ENCODE data around the gene C20orf202. TPM values are rescaled to one million over a fixed set of nuclear protein-coding genes. Genes with fewer than 3 reads are reported as not detected.
A peak's percentile ranks its signal among the peaks of the same experiment; 100 is the strongest.

Gene C20orf202
- total and polyA plus RNA-seq, 9 of the 15 experiments (the other 6 are each of a cell fraction or from before 2014, with no cell fraction given) = 0.03 to 0.24 (median 0.15) TPM; not detected in 4

DNA sequence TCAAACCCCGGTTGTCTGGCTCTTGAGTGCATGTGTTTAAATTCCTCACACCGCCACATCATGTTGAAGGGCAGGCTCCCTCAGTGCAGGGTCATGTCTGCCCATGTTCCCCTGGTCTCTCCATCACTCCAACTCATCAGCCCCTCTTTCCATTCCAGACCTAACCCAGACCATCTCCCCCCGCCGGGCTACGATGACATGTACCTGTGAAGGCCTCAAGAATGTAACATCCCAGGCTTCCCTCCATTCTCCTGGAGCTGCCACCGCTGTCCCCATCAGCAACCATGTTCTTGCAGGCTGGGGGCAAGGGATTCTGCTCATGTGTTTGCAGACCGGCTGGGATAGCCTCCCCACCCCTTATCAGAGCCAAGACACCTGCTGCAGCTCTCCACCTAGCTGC, 38.4 kb upstream of the C20orf202 start:
- Histone ChIP-seq H3K9me1 (ENCODE audit: control insufficient read depth, insufficient read depth, low read length) (no peaks in the 10 kb centered on the region), H3K4me3 (no peak overlapping the region), H3K9ac (ENCODE audit: insufficient read depth in 1 of 2, low read depth in 2 of 2, low read length in 2 of 2) (peak overlapping the region in 1 of 2 experiments; percentile 40; a peak in 1 of 4 replicates), H3K27me3 (ENCODE audit: control insufficient read depth in 2 of 2, insufficient read depth in 2 of 2, low read length in 2 of 2) (no peaks in the 10 kb centered on the region), H3K79me2 (ENCODE audit: control insufficient read depth, insufficient read depth, low read length) (no peaks in the 10 kb centered on the region), H3K9me3 (replicated peaks; ENCODE audit: control insufficient read depth, insufficient read depth, low read depth, low read length) (no peaks in the 10 kb centered on the region), H2AFZ (ENCODE audit: low read depth, low read length) (no peak overlapping the region), H3K36me3 (ENCODE audit: control insufficient read depth, insufficient read depth, low read length) (peaks cover 81% of the 10 kb centered on the region; the same call in 2 of the 3 replicates), H3K27ac (ENCODE audit: extremely low read depth, low read depth, low read length) (no peak overlapping the region), H3K4me1 (replicated peaks in 1 of 2; ENCODE audit: control insufficient read depth in 2 of 2, insufficient read depth in 2 of 2, low read length in 2 of 2) (no peaks in the 10 kb centered on the region), H3K4me2 (ENCODE audit: insufficient read depth, low read length) (no peak overlapping the region), H4K20me1 (replicated peaks; ENCODE audit: control insufficient read depth, insufficient read depth, low read length) (0 out of 2 replicates have a peak, but pooled peaks cover under 1% of the 10 kb centered on the region)
- WGBS (ENCODE audit: insufficient coverage, low coverage, missing lambda C conversion rate) = 88% methylated on average over 6 of the region's 7 CpGs
- ChIA-PET POLR2A (no interaction called here), CTCF (ENCODE audit: low intra/inter-chr PET ratio) (no interaction called here)
- in situ Hi-C loops (cut with MboI) (no loop called here), intact Hi-C loops (cut with micrococcal nuclease) (no loop called here)
- TF ChIP-seq, protein P1, sequence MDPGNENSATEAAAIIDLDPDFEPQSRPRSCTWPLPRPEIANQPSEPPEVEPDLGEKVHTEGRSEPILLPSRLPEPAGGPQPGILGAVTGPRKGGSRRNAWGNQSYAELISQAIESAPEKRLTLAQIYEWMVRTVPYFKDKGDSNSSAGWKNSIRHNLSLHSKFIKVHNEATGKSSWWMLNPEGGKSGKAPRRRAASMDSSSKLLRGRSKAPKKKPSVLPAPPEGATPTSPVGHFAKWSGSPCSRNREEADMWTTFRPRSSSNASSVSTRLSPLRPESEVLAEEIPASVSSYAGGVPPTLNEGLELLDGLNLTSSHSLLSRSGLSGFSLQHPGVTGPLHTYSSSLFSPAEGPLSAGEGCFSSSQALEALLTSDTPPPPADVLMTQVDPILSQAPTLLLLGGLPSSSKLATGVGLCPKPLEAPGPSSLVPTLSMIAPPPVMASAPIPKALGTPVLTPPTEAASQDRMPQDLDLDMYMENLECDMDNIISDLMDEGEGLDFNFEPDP (CRISPR knock-in tag; IDR thresholded peaks at IDR 0.05) = no peak
- TF ChIP-seq TCF3 (CRISPR knock-in tag; IDR thresholded peaks at IDR 0.05) (0 out of 2 replicates have a peak, but pooled peaks have one; percentile 21), RCOR1 (IDR thresholded peaks at IDR 0.05; ENCODE audit: borderline replicate concordance in 1 of 2, low read depth in 2 of 2, low read length in 2 of 2) (0 out of 4 replicates have a peak, but pooled peaks of 1 of the 2 experiments have one; percentile 30)
- TSS peak; percentile 70 for BruUV-seq (replicated peaks)
- DNase-seq (ENCODE audit: extremely low read depth in 1 of 4, low spot score in 3 of 4) (no peak), FAIRE-seq (no peak), ATAC-seq (no peak)

DNA sequence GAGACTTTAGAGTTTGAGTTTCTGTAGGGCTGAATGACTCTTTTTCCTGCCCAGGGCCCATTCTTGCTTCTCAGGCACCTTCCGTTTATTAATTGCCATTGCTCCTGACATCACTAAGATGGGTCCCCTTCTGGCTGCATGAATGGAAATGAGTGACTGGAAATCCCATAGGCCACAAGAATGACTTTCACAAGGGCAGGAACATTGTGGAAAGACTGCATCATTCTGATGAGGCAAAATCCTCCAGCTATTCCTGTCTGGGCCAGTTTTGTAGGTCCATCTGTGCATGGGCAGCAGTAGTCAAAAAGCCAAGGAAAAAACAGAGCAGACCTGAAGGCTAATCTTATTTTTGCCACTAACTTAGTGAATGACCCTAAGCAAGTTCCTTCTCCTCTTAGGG, 37.7 kb upstream of the C20orf202 start:
- Histone ChIP-seq H3K9me3 (replicated peaks; ENCODE audit: control insufficient read depth, insufficient read depth, low read depth, low read length) (no peaks in the 10 kb centered on the region), H3K4me2 (ENCODE audit: insufficient read depth, low read length) (no peak overlapping the region), H3K9me1 (ENCODE audit: control insufficient read depth, insufficient read depth, low read length) (no peaks in the 10 kb centered on the region), H4K20me1 (replicated peaks; ENCODE audit: control insufficient read depth, insufficient read depth, low read length) (0 out of 2 replicates have a peak, but pooled peaks cover 2% of the 10 kb centered on the region), H2AFZ (ENCODE audit: low read depth, low read length) (no peak overlapping the region), H3K4me1 (replicated peaks in 1 of 2; ENCODE audit: control insufficient read depth in 2 of 2, insufficient read depth in 2 of 2, low read length in 2 of 2) (no peaks in the 10 kb centered on the region), H3K9ac (ENCODE audit: insufficient read depth in 1 of 2, low read depth in 2 of 2, low read length in 2 of 2) (no peak overlapping the region), H3K4me3 (no peak overlapping the region), H3K27ac (ENCODE audit: extremely low read depth, low read depth, low read length) (no peak overlapping the region), H3K27me3 (ENCODE audit: control insufficient read depth in 2 of 2, insufficient read depth in 2 of 2, low read length in 2 of 2) (no peaks in the 10 kb centered on the region), H3K36me3 (ENCODE audit: control insufficient read depth, insufficient read depth, low read length) (peaks cover 77% of the 10 kb centered on the region; the same call in 2 of the 3 replicates), H3K79me2 (ENCODE audit: control insufficient read depth, insufficient read depth, low read length) (no peaks in the 10 kb centered on the region)
- ChIA-PET CTCF (ENCODE audit: low intra/inter-chr PET ratio) (no interaction called here), POLR2A (no interaction called here)
- no TSS peak for BruUV-seq (replicated peaks)
- no peak for ATAC-seq
- WGBS (ENCODE audit: insufficient coverage, low coverage, missing lambda C conversion rate) = 83% methylated on average over 1 of the region's 1 CpG
- no peak for FAIRE-seq
- in situ Hi-C loops (cut with MboI) = no loop called here
- DNase-seq (ENCODE audit: extremely low read depth in 1 of 4, low spot score in 3 of 4) = no peak
- intact Hi-C loops (cut with micrococcal nuclease) = no loop called here
- TF ChIP-seq CBX3 (IDR thresholded peaks at IDR 0.05; ENCODE audit: borderline replicate concordance in 1 of 2, low read length in 2 of 2) = no peak
- no peak for TF ChIP-seq ZNF133 (CRISPR knock-in tag; IDR thresholded peaks at IDR 0.05)
- no peak for TF ChIP-seq SREBF1 (IDR thresholded peaks at IDR 0.05; ENCODE audit: borderline replicate concordance, low read depth, low read length)
- TF ChIP-seq ZNF561 (CRISPR knock-in tag; conservative IDR thresholded peaks at IDR 0.05) = no peak
- TF ChIP-seq ZNF174 (CRISPR knock-in tag; IDR thresholded peaks at IDR 0.05) = no peak
- TF ChIP-seq, protein P2, sequence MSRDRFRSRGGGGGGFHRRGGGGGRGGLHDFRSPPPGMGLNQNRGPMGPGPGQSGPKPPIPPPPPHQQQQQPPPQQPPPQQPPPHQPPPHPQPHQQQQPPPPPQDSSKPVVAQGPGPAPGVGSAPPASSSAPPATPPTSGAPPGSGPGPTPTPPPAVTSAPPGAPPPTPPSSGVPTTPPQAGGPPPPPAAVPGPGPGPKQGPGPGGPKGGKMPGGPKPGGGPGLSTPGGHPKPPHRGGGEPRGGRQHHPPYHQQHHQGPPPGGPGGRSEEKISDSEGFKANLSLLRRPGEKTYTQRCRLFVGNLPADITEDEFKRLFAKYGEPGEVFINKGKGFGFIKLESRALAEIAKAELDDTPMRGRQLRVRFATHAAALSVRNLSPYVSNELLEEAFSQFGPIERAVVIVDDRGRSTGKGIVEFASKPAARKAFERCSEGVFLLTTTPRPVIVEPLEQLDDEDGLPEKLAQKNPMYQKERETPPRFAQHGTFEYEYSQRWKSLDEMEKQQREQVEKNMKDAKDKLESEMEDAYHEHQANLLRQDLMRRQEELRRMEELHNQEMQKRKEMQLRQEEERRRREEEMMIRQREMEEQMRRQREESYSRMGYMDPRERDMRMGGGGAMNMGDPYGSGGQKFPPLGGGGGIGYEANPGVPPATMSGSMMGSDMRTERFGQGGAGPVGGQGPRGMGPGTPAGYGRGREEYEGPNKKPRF (IDR thresholded peaks at IDR 0.05; ENCODE audit: low read depth, low read length) = no peak
- no peak for TF ChIP-seq EGR1 (conservative IDR thresholded peaks at IDR 0.05)
- TF ChIP-seq, protein P3, sequence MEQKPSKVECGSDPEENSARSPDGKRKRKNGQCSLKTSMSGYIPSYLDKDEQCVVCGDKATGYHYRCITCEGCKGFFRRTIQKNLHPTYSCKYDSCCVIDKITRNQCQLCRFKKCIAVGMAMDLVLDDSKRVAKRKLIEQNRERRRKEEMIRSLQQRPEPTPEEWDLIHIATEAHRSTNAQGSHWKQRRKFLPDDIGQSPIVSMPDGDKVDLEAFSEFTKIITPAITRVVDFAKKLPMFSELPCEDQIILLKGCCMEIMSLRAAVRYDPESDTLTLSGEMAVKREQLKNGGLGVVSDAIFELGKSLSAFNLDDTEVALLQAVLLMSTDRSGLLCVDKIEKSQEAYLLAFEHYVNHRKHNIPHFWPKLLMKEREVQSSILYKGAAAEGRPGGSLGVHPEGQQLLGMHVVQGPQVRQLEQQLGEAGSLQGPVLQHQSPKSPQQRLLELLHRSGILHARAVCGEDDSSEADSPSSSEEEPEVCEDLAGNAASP (IDR thresholded peaks at IDR 0.05) = no peak
